Epithelial cell of esophagus (primary cell): ENCODE measurements around the gene DLGAP1.
A peak's percentile ranks its signal among the peaks of the same experiment; 100 is the strongest.
"Not testable (repeated sequence)": the region's sequence is repeated elsewhere in the genome, so short reads cannot be mapped to it uniquely, and the experiment has no call there.

Experiments used
- DNase-seq: peaks from one replicate; pipeline ENCODE4 v3.0.0; 2010; ENCODE audit warnings: low read depth
- H3K4me3 ChIP-seq: 2 replicates; pipeline ENCODE4 v1.5.1; 2011; ENCODE audit warnings: mild to moderate bottlenecking, low read length, control low read depth
- TF ChIP-seq, protein P1 (sequence below): IDR thresholded peaks from 2 replicates; pipeline ENCODE4 v1.5.1; 2011; ENCODE audit warnings: low read depth, mild to moderate bottlenecking, low read length, control low read depth, inconsistent platforms; ENCODE audit not compliant: insufficient read depth; ENCODE audit errors: missing control alignments

The DLGAP1 gene

DNA sequence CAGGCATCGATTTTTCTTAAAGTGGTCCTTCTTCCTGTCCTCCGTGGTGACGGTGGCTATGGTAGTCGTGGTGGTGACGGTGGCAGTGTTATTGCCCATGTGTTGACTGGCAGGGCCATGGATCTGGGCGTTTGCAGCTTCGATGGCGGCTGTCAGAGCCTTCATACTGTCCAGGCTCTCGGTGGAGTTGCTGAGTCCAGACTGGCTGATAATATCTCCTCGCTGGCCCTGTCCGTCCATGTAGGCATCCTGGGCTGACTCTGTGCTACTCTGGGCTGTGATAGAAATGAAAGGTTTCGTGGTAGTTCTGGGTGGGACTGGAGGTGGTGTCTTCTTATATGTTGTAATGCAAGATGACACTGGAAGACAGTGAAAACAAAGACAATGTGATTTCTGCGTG is 873.2 kb downstream of the DLGAP1 start:
- no peak for DNase-seq
- TF ChIP-seq, protein P1, sequence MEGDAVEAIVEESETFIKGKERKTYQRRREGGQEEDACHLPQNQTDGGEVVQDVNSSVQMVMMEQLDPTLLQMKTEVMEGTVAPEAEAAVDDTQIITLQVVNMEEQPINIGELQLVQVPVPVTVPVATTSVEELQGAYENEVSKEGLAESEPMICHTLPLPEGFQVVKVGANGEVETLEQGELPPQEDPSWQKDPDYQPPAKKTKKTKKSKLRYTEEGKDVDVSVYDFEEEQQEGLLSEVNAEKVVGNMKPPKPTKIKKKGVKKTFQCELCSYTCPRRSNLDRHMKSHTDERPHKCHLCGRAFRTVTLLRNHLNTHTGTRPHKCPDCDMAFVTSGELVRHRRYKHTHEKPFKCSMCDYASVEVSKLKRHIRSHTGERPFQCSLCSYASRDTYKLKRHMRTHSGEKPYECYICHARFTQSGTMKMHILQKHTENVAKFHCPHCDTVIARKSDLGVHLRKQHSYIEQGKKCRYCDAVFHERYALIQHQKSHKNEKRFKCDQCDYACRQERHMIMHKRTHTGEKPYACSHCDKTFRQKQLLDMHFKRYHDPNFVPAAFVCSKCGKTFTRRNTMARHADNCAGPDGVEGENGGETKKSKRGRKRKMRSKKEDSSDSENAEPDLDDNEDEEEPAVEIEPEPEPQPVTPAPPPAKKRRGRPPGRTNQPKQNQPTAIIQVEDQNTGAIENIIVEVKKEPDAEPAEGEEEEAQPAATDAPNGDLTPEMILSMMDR, result no peak
- no peak overlapping the region for H3K4me3 ChIP-seq

DNA sequence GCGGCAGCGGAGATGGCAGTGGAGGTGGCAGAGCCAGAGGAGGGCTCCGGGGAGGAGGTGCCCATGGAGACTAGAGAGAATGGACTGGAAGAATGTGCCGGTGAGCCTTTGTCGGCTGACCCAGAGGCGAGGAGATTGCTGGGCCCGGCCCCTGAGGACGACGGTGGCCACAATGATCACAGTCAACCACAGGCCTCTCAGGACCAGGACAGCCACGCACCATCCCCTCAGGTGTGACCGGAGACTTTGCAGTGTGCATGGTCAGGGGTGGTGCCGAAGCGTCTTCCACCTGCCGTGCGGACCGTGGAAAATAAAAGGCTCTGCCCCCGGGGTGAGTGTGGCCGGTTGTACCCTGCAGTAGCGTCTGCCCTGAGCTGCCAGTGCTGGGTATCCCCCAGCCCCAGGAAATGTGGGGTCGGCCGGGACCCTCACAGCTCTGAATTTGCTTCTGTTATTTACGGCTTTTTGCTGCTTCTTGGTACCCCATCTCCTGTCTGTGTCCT is 874.5 kb downstream of the DLGAP1 start:
- DNase-seq, H3K4me3 ChIP-seq: not testable (repeated sequence)

DNA sequence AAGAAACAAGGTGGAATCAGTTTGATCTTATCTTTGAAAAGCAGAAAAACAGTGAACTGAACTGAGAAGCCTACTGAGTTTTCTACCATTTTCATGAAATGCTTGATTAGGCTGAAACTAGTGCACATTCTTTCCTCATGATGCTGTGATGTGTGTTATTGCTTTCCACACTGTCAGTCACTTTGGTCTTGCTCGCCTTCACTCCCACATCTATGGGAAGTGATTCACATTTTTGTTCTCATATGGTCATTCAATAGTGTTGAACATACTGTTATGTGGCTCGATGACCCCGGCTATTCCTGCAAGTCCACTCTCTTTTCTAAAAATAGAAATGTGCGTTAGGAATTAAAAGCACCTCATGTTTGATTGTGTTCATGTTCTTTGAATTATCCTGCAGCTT is 875.4 kb downstream of the DLGAP1 start:
- no peak overlapping the region for H3K4me3 ChIP-seq
- DNase-seq, result peak; percentile 75
- TF ChIP-seq, protein P1, result no peak

DNA sequence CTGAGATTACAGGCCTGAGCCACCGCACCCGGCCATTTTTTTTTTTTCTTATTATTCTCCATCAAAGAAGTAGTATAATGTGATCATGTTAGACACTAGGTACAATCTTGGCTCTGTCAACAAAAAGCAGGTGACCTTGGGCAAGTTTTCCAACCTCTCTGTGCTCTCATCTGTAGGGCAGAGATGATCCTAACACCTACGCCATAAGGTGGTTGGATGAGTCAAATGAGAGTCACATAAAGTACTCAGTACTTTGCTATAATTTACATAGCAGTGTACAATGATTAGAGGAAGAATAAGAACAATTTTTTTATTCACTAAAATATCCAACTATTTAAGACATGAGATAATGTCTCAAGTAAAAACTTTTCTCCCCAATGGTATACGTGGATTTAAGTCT is 876.5 kb downstream of the DLGAP1 start:
- no peak overlapping the region for H3K4me3 ChIP-seq
- TF ChIP-seq, protein P1, result no peak
- DNase-seq, result peak; percentile 78

DNA sequence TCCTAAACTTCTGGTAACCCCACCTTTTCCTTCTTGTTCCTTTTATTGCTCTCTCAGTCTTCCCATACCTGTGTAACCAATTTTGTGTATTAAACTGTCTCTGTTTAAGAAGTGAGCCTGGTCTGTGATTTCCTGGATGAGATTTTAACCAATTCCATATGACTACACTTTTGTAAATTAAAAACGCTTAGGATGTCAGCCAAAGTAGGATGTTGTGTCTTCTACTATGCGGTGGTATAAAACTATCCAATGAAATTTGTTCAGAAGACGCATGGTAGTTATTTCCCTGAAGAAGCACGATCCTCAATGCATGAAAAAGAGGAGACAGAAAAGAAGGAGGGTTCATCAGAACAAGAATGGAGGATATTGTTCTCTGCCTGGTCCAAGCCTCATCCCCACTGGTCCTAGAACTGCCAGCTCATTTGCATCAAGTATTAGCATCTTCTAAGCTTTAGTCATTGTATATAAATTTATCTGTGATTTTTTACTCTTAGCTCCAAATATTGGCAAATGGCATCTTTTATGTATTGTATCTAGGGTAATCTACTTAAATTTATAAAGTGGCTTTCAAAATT is 877.7 kb downstream of the DLGAP1 start:
- TF ChIP-seq, protein P1, result no peak
- DNase-seq, result no peak
- no peak overlapping the region for H3K4me3 ChIP-seq

DNA sequence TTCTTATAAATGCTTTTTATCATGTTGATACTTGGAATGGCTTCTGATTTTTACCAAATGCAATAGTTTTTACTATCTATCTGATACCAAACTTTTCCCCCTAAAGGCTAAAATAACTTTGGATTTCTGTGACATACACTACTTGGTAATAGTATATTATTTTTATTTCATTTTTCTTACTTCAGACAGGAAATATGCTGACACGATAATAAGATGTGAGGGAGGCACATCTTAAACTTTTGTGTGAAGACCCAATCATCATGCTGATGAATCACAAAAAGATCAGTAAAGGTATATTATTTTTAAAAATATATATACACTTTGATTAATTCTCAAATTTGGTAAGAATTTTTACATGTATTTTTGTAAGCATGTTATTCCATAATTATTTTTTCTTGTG is 882.3 kb downstream of the DLGAP1 start:
- H3K4me3 ChIP-seq, result no peak overlapping the region
- TF ChIP-seq, protein P1, result no peak
- no peak for DNase-seq

DNA sequence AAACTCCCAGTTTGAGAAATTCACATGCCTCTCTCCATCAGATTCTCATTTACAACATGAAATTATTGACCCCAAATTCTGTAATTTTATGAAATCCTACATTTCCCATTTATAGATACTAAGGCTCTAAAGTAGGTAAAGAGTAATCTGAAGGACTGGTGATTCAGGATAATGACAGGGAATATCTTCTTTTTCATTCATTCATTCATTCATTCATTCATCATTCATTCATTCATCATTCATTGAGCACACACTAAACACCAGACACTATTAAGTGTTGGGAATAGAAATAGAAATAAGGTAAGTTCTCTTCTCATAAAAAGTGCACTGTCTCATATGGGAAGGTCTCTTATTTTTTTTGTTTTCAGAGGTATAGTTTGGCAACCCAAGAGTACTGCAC is 888.3 kb downstream of the DLGAP1 start:
- DNase-seq, result no peak
- no peak overlapping the region for H3K4me3 ChIP-seq
- TF ChIP-seq, protein P1, result no peak

DNA sequence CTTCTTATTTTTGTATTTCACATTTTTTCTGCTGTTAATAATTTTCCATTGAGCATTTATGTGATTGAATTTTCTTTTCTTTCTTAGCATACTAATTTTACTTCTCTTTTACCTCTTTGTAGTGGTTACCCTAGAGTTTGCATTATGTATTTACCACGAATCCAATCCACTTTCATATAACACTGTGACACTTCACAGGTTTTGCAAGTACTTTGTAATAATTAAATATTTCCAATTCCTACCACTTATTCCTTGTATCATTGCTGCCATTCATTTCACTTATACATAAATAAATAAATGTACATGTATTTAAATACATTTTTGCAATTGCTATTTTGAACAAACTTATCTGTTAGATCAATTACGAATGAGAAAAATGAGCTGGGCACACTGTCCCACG is 894.4 kb downstream of the DLGAP1 start:
- TF ChIP-seq, protein P1, result no peak
- no peak overlapping the region for H3K4me3 ChIP-seq
- no peak for DNase-seq
